Mucosa of stomach (tissue), 1 donor: ENCODE results near the gene KIF26A.

Experiments used
- H3K27me3 ChIP-seq: one replicate; pipeline ENCODE4 v1.7.0; 2013; ENCODE audit warnings: mild to moderate bottlenecking, low read length; ENCODE audit not compliant: control insufficient read depth, insufficient read depth
- H3K36me3 ChIP-seq: one replicate; pipeline ENCODE4 v1.7.0; 2013; ENCODE audit warnings: low read length; ENCODE audit not compliant: control insufficient read depth, insufficient read depth
- H3K4me1 ChIP-seq: one replicate; pipeline ENCODE4 v1.7.0; 2013; ENCODE audit warnings: mild to moderate bottlenecking, low read length; ENCODE audit not compliant: control insufficient read depth, insufficient read depth
- H3K4me3 ChIP-seq: one replicate; pipeline ENCODE4 v1.7.0; 2013; ENCODE audit warnings: low read length
- H3K9ac ChIP-seq: one replicate; pipeline ENCODE4 v1.7.0; 2013; ENCODE audit warnings: mild to moderate bottlenecking, low read length, moderate library complexity
- H3K9me3 ChIP-seq: one replicate; pipeline ENCODE4 v1.7.0; 2013; ENCODE audit warnings: mild to moderate bottlenecking, low read length, moderate library complexity; ENCODE audit not compliant: control insufficient read depth
- donor health status: Pancreatic carcinoma.

Gene KIF26A

GRCh38 chr14:104228716-104229533 is 90.5 kb downstream of the KIF26A start:
- H3K36me3 ChIP-seq, result no peaks in the 10 kb centered on the region
- peaks cover 43% of the 10 kb centered on the region for H3K4me1 ChIP-seq
- H3K9ac ChIP-seq, result no peak overlapping the region
- H3K27me3 ChIP-seq, result no peaks in the 10 kb centered on the region
- H3K4me3 ChIP-seq, result no peak overlapping the region
- H3K9me3 ChIP-seq, result peaks cover 6% of the 10 kb centered on the region

DNA sequence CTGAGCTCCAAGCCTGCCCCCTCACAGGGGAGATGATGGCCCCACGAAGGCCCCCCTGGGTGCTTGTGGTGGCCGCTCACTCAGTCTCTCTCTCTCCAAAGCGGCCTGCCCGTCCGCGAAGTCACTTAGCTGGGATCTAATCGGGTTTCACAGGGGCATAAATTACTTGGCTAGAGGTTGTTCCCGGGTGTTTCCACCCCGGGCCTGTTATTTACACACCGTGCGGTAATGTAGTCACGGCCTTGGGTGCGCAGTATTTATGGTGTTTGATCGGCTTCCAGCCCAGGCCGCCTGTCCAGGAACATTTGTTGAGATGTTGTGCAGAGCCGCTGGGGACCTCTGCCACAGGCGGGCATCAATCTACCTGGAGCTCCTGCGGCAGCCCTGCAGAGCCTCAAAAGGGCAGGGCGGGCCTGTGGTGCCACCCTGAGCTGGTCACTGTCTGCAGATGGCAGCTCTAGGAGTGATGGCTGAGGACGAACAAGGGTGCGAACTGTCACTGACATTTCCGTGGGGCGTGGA is 91.2 kb downstream of the KIF26A start:
- H3K9ac ChIP-seq, result no peak overlapping the region
- peaks cover 36% of the 10 kb centered on the region for H3K4me1 ChIP-seq

DNA sequence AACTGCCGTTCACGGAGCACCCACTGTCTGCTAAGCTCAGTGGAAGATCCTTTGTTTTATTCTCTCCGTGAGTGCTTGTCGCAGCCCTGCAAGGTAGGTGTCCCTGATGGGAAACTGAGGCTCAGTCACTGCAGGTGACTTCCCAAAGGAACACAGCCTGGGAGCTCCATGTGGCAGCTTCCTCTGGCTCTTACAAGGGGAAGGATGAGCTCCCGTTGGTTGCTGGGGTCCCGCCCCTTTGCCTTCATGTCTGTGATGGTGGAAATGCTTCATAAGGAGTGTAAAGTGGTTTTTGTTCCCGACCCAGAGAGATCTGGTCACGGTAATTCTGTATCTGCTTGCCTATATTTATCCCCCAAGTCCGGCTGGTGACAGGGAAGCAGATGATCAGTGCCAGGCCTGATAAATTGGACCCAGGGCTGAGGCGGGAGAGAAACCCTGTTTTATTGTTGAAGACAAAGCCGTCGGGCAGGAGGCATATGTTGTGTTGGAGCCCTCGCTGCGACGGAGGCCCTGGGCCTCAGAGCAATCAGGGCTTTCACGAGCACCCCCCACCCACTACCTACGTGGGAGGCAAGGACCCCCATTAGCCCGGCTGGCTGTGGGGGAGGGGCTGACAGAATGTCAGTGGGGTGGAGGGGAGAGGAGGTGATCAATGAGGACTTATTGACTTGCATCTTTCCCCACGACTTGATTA is 91.9 kb downstream of the KIF26A start:
- Histone ChIP-seq H3K4me3 (no peak overlapping the region), H3K27me3 (no peaks in the 10 kb centered on the region), H3K4me1 (peaks cover 31% of the 10 kb centered on the region), H3K36me3 (no peaks in the 10 kb centered on the region), H3K9ac (no peak overlapping the region), H3K9me3 (peaks cover 6% of the 10 kb centered on the region)

More for the DNA sequence above, 91.2 kb downstream of the KIF26A start:
- Histone ChIP-seq H3K4me3 (no peak overlapping the region), H3K36me3 (no peaks in the 10 kb centered on the region), H3K27me3 (no peaks in the 10 kb centered on the region), H3K9me3 (peaks cover 6% of the 10 kb centered on the region)
